Adrenal gland (tissue), 12 donors: ENCODE data around the gene IDH3G. TPM values are rescaled to one million over a fixed set of nuclear protein-coding genes. Genes with fewer than 3 reads are reported as not detected.

Experiments
- DNase-seq, 7 donors: peaks; one replicate each; pipeline ENCODE4 v3.0.0-alpha.2; 2019 to 2020
- H3K27ac ChIP-seq, 5 donors: fragments of 200-600 bp; sonication (generic) in 4 of 5; 1 replicate in 3 of 5; 2 replicates in 2 of 5; pipeline versions ENCODE4 v1.5.1 to v1.8.0; 2016 to 2020; ENCODE audit warnings: mild to moderate bottlenecking in 1 of 5
- H3K27me3 ChIP-seq: fragments of 200-600 bp; 2 replicates; pipeline ENCODE4 v1.8.0; 2021
- H3K36me3 ChIP-seq, 2 donors: fragments of 200-600 bp; replicated peaks in 1 of 2; 1 replicate in 1 of 2; 2 replicates in 1 of 2; pipeline versions ENCODE4 v1.5.1 to v1.8.0; 2018 to 2022
- H3K4me1 ChIP-seq, 2 donors: fragments of 200-600 bp; replicated peaks in 1 of 2; 1 replicate in 1 of 2; 2 replicates in 1 of 2; pipeline versions ENCODE4 v1.5.1 to v1.8.0; 2018 to 2021
- H3K4me3 ChIP-seq, 4 donors: fragments of 200-600 bp; sonication (generic) in 3 of 4; one replicate each; pipeline ENCODE4 v1.5.1; 2016 to 2018
- H3K9me3 ChIP-seq, 3 donors: fragments of 200-600 bp; sonication (generic) in 1 of 3; replicated peaks in 1 of 3; 1 replicate in 2 of 3; 2 replicates in 1 of 3; pipeline versions ENCODE4 v1.5.1 to v1.8.0; 2016 to 2021
- CTCF ChIP-seq, 6 experiments: fragments of 450-650 bp in 4 of 6; fragments of 200-600 bp in 2 of 6; sonication (generic) in 1 of 6; IDR thresholded peaks; 1 replicate in 5 of 6; 2 replicates in 1 of 6; pipeline versions ENCODE4 v1.5.1 to v1.8.0; 2016 to 2021; ENCODE audit warnings: antibody characterized with exemption in 6 of 6, mild to moderate bottlenecking in 2 of 6, moderate library complexity in 1 of 6
- POLR2A ChIP-seq, 2 donors: fragments of 450-650 bp; IDR thresholded peaks; one replicate each; pipeline ENCODE4 v1.6.1; 2017; ENCODE audit warnings: antibody characterized with exemption in 2 of 2, mild to moderate bottlenecking in 2 of 2, moderate library complexity in 1 of 2
- WGBS, 4 donors: extraction: QIAGEN DNeasy Blood & Tissue Kit in 2 of 4; methylation state at CpG; one replicate each; pipeline versions ENCODE4 v1.1.5 to v1.1.7; 2013 to 2017; 5-methylcytosine and 5-hydroxymethylcytosine counted together
- intact Hi-C, 2 donors: fragments of 100-400 bp; cut with DNase I; formaldehyde crosslinking; loops; one replicate each; pipeline versions ENCODE4 v1.14.1 to v1.15.0; 2022 to 2023
- polyA plus RNA-seq, 3 donors: library from polyadenylated mRNA; stranded (reverse); fragments of 200-250 nt in 2 of 3; fragments of 350-450 nt in 1 of 3; fragmentation: Illumina TruSeq in 1 of 3; extraction: RNeasy Lipid Tissue Mini Kit (QIAGEN cat#74804) in 1 of 3; gene quantifications; one replicate each; pipeline ENCODE4 v1.2.3, GENCODE V29; 2013 to 2014
- total RNA-seq, 9 donors: library from RNA; depleted of rRNA in 4 of 9; stranded (reverse); fragments of >200 nt in 4 of 9; fragments of 120-200 nt in 1 of 9; fragmentation: NEBNext Ultra II Directional in 1 of 9; extraction: Animal tissue kit (Norgen Biotek cat#: 25700) in 1 of 9; gene quantifications; one replicate each; pipeline versions ENCODE4 v1.1.0 to v1.2.4, GENCODE V29; 2013 to 2023
- donor health status: healthy with polysubstance abuse.
- donor health status: Bipolar disorder and iron deficiency.
- donor health status: DM: yes; HTN: yes; CAD: no.
- donor health status: DM: no; HTN: no; CAD: no.
- donor health status: DM: no; HTN: no; CAD: no.
- donor health status: DM: yes; HTN: yes; CAD: no.

Gene IDH3G
- total and polyA plus RNA-seq, 12 donors, result 68.4 to 144 (median 85.2) TPM

- 18 to 77% (median 54%) methylated on average over 13 to 27 of the region's 27 CpGs; no CpG with 5 or more reads in 1 of the 4 donors for WGBS, 4 donors
- H3K4me3 ChIP-seq, result peak overlapping the region in 1 of 4 donors; percentile 42
- TF ChIP-seq CTCF (IDR thresholded peaks at IDR 0.05) (no peak), POLR2A (IDR thresholded peaks at IDR 0.05) (peak in 1 of 2 donors; percentile 12)
- peaks cover 0 to 18% of the 10 kb centered on the region in 2 donors for H3K4me1 ChIP-seq
- H3K27ac ChIP-seq, result peak overlapping the region; percentile 7 to 87 (median 75)
- no peaks in the 10 kb centered on the region for H3K27me3 ChIP-seq
- H3K36me3 ChIP-seq, result no peaks in the 10 kb centered on the region
- intact Hi-C loops, result loop anchor here in 1 of 2 donors (5.0 kb wide), 1 partner anchor 192 kb away; no protein-coding TSS in a partner anchor
- H3K9me3 ChIP-seq, result no peaks in the 10 kb centered on the region
- DNase-seq, result peak in 6 of 7 donors; percentile 32 to 69 (median 56)
Observed at GRCh38 chrX:153765138-153766079, 28.8 kb downstream of the IDH3G start.

- peak in 2 of 7 donors; percentile 13 to 17 for DNase-seq
- Histone ChIP-seq H3K36me3 (no peaks in the 10 kb centered on the region), H3K4me1 (peaks cover 0 to 18% of the 10 kb centered on the region in 2 donors), H3K27me3 (no peaks in the 10 kb centered on the region), H3K27ac (peak overlapping the region; percentile 7 to 87 (median 75)), H3K9me3 (no peaks in the 10 kb centered on the region), H3K4me3 (peak overlapping the region in 1 of 4 donors; percentile 42)
- intact Hi-C loops, result loop anchor here (5.0 kb wide), 1 partner anchor 193 kb away; no protein-coding TSS in a partner anchor
- 51 to 77% (median 61%) methylated on average over 3 to 7 of the region's 7 CpGs; no CpG with 5 or more reads in 1 of the 4 donors for WGBS, 4 donors
- TF ChIP-seq POLR2A (IDR thresholded peaks at IDR 0.05) (no peak), CTCF (IDR thresholded peaks at IDR 0.05) (no peak)
Observed at GRCh38 chrX:153764786-153765137, 29.4 kb downstream of the IDH3G start.

- Histone ChIP-seq H3K27me3 (no peaks in the 10 kb centered on the region), H3K4me1 (peaks cover 0 to 18% of the 10 kb centered on the region in 2 donors), H3K9me3 (no peaks in the 10 kb centered on the region), H3K4me3 (peak within 1 kb of the TSS in 1 of 4 donors; percentile 42), H3K27ac (peak within 1 kb of the TSS; percentile 7 to 87 (median 75)), H3K36me3 (no peaks in the 10 kb centered on the region)
- WGBS, 4 donors, result 16 to 36% (median 25%) methylated on average over 12 to 25 of the region's 26 CpGs; no CpG with 5 or more reads in 1 of the 4 donors
- DNase-seq, result peak; percentile 86 to 93 (median 90)
- intact Hi-C loops, result loop anchor here in 1 of 2 donors (5.0 kb wide), 1 partner anchor 193 kb away; no protein-coding TSS in a partner anchor
- TF ChIP-seq CTCF (IDR thresholded peaks at IDR 0.05) (peak; percentile 61 to 91 (median 85)), POLR2A (IDR thresholded peaks at IDR 0.05) (peak in 1 of 2 donors; percentile 67)
Observed at GRCh38 chrX:153763989-153764755, 30.0 kb downstream of the IDH3G start, which contains the start of gene PLXNB3. Gene PLXNB3, plus strand, starts transcription at chrX:153764249. Its CDS starts 1,287 bp downstream, at chrX:153765536.
